AG10803 (cell line): ENCODE measurements around the gene KCNMA1.

Experiments used
- DNase-seq: peaks from one replicate; pipeline ENCODE4 v3.0.0; 2010; ENCODE audit warnings: low read depth
- H3K4me3 ChIP-seq: 2 replicates; pipeline ENCODE4 v1.5.1; 2011; ENCODE audit warnings: mild to moderate bottlenecking, low read length, control low read depth
- CTCF ChIP-seq: conservative IDR thresholded peaks from 2 replicates; pipeline ENCODE4 v1.5.1; 2011; ENCODE audit warnings: mild to moderate bottlenecking, low read length, control low read depth, inconsistent platforms

KCNMA1 gene

DNA sequence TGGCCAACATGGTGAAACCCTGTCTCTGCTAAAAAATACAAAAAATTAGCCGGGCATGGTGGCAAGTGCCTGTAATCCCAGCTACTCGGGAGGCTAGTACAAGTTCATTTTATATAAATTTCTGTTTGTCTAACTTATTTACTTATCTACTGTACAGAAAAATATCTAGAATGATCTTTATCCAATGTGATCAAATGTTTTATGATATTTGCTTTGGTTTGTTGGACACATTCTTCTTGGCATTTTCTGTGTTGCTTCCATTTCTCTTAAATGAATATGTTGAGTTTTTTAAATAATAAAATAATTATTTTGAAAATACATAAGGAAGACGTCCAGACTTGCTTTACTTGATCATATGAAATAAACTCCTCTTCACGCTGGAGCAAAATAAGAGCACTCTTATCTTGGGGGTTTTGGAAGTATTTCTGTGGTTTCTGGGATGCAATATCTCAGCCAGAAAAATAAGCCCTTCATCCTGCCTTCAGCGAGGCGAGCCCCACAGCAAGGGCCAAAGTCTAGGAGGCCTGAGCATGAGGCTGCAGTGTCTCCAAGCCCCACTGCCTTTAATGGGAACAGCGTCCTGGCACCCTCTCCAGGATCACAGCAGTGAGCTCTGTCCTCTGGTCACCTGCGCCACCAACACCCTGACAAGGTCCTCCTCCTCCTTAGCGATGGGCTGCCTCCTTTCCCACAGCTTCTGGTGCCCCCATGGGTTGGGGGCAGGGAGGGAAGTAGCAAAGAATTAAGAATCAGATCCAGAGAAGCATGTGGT is 480.2 kb downstream of the KCNMA1 start:
- no peak for TF ChIP-seq CTCF
- DNase-seq = no peak
- H3K4me3 ChIP-seq = no peak overlapping the region

DNA sequence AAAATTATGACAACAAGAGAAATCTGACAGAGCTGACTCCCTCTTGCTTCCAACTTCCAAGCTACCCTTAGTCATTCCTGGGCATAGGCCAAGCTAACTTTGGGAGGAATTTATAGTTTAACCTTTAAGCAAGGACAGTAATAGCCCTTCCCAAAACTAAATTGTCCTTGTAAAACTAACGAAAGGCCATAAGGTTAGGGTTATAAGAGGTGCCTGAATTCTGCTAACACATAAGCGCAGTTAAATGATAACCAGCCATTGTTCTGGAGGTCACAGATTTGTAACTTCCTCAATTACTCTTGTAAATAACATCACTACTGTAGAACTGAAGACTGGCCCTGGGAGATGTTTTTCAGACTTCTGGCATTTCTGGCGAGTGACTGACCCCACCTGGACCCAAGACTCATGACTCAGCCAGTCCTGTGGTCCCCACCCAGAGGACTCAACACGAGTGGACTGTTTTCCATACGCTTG is 481.2 kb downstream of the KCNMA1 start:
- TF ChIP-seq CTCF = no peak
- DNase-seq = peak; percentile 68
- H3K4me3 ChIP-seq = no peak overlapping the region

DNA sequence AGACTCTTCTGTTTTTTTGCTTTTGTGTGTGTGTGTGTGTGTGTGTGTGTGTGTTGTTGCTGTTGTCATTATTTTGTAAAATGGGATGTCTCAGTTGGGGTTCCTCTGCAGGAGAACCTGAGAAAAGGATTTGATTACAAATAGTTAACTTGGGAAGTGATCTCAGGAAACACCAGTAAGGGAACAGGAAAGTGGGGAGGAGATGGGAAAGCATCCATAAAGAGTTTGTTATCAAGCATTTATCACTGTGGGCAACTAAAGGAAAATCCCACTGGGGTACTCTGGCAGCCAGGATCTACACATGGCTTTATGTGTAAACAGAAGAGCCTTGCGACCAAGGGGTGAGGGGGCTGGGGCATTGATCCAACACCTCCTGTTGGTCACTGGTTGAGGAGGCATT is 485.4 kb downstream of the KCNMA1 start:
- no peak overlapping the region for H3K4me3 ChIP-seq
- no peak for TF ChIP-seq CTCF
- DNase-seq = no peak

DNA sequence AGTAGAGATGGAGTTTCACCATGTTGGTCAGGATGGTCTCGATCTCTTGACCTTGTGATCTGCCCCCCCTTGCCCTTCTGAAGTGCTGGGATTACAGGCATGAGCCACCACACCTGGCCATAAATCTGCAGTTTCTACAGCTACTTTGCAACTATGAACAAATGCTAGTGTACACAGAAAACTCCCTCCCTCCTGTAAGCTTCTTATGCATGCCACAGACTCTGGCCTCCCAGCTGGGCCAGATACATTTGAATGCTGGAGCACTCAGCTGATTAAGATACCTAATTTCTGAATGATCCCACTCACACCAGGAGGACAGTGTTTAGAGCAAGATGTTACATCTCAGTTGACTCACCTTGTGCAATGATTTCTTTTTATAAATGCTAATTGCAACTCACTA is 486.2 kb downstream of the KCNMA1 start:
- no peak overlapping the region for H3K4me3 ChIP-seq
- no peak for DNase-seq
- TF ChIP-seq CTCF = no peak

- no peak overlapping the region for H3K4me3 ChIP-seq
- no peak for TF ChIP-seq CTCF
- no peak for DNase-seq
These were observed 487.9 kb downstream of the KCNMA1 start for GRCh38 chr10:77149706-77150105.

DNA sequence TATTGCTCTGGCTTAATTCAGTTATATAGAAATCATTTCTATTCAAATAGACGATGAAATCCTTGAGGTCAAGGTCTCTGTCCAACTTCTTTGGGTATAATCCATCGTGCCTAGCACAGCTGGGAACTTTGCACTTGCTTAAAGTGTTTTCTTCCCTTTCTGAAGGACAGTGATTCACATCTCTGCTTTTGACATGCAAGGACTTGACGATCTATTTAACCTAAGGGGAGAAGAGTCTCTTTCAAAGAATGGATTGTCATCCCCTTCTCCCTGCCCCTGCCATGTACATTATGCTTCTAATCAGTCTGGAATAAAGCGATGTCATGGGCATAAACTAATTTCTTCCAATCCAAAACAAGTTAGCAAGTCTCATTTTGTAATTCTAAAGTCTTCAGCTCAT is 488.6 kb downstream of the KCNMA1 start:
- TF ChIP-seq CTCF = no peak
- no peak for DNase-seq
- no peak overlapping the region for H3K4me3 ChIP-seq

- H3K4me3 ChIP-seq = no peak overlapping the region
- DNase-seq = no peak
- TF ChIP-seq CTCF = no peak
These were observed 489.7 kb downstream of the KCNMA1 start for GRCh38 chr10:77147871-77148270.
